Stomach (tissue), 4 donors: ENCODE measurements around the gene RABGAP1L.

Experiments used
- CTCF ChIP-seq, 7 experiments: fragments of 450-650 bp in 4 of 7; fragments of 200-600 bp in 3 of 7; sonication (generic) in 3 of 7; IDR thresholded peaks; one replicate each; pipeline ENCODE4 v1.5.1; 2016 to 2019; ENCODE audit warnings: antibody characterized with exemption in 7 of 7, control low read depth in 2 of 7, mild to moderate bottlenecking in 1 of 7
- POLR2AphosphoS5 ChIP-seq, 3 donors: sonication (generic); formaldehyde crosslinking; IDR thresholded peaks; one replicate each; pipeline ENCODE4 v1.6.1; 2016; ENCODE audit warnings: antibody characterized with exemption in 3 of 3

GRCh38 chr1:174315239-174315638 is 155.9 kb downstream of the RABGAP1L start:
- TF ChIP-seq CTCF (IDR thresholded peaks at IDR 0.05): no peak
- TF ChIP-seq POLR2AphosphoS5 (IDR thresholded peaks at IDR 0.05): no peak
